Activated CD8-positive, alpha-beta memory T cell treated with anti-CD3 and anti-CD28 coated beads, Interleukin-2, amount 10 ng/mL, durations not matched to agents 7 days and 5 days (primary cell): Measurements from ENCODE around the gene ZNF773. TPM values are rescaled to one million over a fixed set of nuclear protein-coding genes. Genes with fewer than 3 reads are reported as not detected.
"Not testable (repeated sequence)": the region's sequence is repeated elsewhere in the genome, so short reads cannot be mapped to it uniquely, and the experiment has no call there.

Experiments
- ATAC-seq: fragments of 150-1000 bp; cut with Tn5 transposase; one replicate; pipeline ENCODE4 v1.10.0; 2021; ENCODE audit warnings: moderate library complexity
- CTCF ChIA-PET: fragments of 350-600 bp; sonication (Branson Sonifier 250); formaldehyde crosslinking; loops from one replicate; lab custom pipeline; 2021; ENCODE audit warnings: antibody characterized with exemption; lab: Charles Lee
- DNase-seq: peaks from one replicate; pipeline ENCODE4 v3.0.0-alpha.2; 2020
- H3K27ac Mint-ChIP-seq: one replicate; pipeline ENCODE4 v1.8.0; 2021; ENCODE audit warnings: mild to moderate bottlenecking, mixed read lengths
- H3K27me3 Mint-ChIP-seq: one replicate; pipeline ENCODE4 v1.8.0; 2021; ENCODE audit warnings: mixed read lengths
- H3K36me3 Mint-ChIP-seq: one replicate; pipeline ENCODE4 v1.8.0; 2021; ENCODE audit warnings: mild to moderate bottlenecking, mixed read lengths
- H3K4me1 Mint-ChIP-seq: one replicate; pipeline ENCODE4 v1.8.0; 2021; ENCODE audit warnings: mixed read lengths
- H3K4me3 Mint-ChIP-seq: one replicate; pipeline ENCODE4 v1.8.0; 2021; ENCODE audit warnings: mild to moderate bottlenecking, moderate library complexity, mixed read lengths
- H3K9me3 Mint-ChIP-seq: one replicate; pipeline ENCODE4 v1.8.0; 2022; ENCODE audit warnings: low read depth, mixed read lengths
- total RNA-seq, 2 experiments: library from RNA; stranded (reverse); gene quantifications; one replicate each; pipeline ENCODE4 v1.2.3, GENCODE V29; 2021

The ZNF773 gene
- total RNA-seq, 2 experiments from 2014 or later, result 8.5 to 9.7 TPM

GRCh38 chr19:57512845-57513244, 13.1 kb downstream of the ZNF773 start:
- Mint-ChIP-seq H3K4me3 (no peak overlapping the region), H3K27me3 (no peaks in the 10 kb centered on the region), H3K4me1 (no peaks in the 10 kb centered on the region), H3K36me3 (peaks cover 66% of the 10 kb centered on the region), H3K9me3 (peaks cover 55% of the 10 kb centered on the region), H3K27ac (no peak overlapping the region)
- CTCF ChIA-PET, result no interaction called here
- ATAC-seq, result no peak
- DNase-seq, result no peak

DNA sequence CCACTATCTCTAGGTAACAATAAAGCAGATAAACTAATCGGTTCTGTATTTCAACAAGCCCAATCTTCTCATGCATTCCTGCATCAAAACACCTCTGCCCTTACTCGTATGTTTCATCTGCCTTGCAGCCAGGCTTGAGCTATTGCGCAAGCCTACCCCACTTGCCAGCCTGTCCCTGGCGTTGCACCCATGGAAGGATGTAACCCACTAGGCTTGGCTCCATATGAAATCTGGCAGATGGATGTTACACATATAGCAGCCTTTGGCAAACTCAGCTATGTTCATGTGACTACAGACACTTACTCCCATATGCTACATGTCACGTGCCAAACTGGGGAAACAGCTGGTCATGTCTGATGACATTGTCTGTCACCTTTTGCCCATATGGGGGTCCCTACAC, 15.5 kb downstream of the ZNF773 start:
- DNase-seq (no peak), ATAC-seq (no peak)
- no peak overlapping the region for H3K4me3 Mint-ChIP-seq
- no peaks in the 10 kb centered on the region for H3K4me1 Mint-ChIP-seq
- peaks cover 56% of the 10 kb centered on the region for H3K36me3 Mint-ChIP-seq
- peaks cover 45% of the 10 kb centered on the region for H3K9me3 Mint-ChIP-seq
- CTCF ChIA-PET, result no interaction called here
- H3K27ac Mint-ChIP-seq, result no peak overlapping the region
- no peaks in the 10 kb centered on the region for H3K27me3 Mint-ChIP-seq

GRCh38 chr19:57518021-57518420, 18.3 kb downstream of the ZNF773 start:
- ATAC-seq, DNase-seq, H3K27ac Mint-ChIP-seq, H3K27me3 Mint-ChIP-seq, H3K4me1 Mint-ChIP-seq, CTCF ChIA-PET, H3K4me3 Mint-ChIP-seq: not testable (repeated sequence)
- peaks cover 43% of the 10 kb centered on the region for H3K36me3 Mint-ChIP-seq
- peaks cover 37% of the 10 kb centered on the region for H3K9me3 Mint-ChIP-seq

- peak within 1 kb of the TSS; percentile 88 for H3K27ac Mint-ChIP-seq
- DNase-seq, result peak; percentile 95
- peaks cover 42% of the 10 kb centered on the region for H3K36me3 Mint-ChIP-seq
- CTCF ChIA-PET, result no interaction called here
- peaks cover 26% of the 10 kb centered on the region for H3K9me3 Mint-ChIP-seq
- no peaks in the 10 kb centered on the region for H3K27me3 Mint-ChIP-seq
- H3K4me3 Mint-ChIP-seq, result peak within 1 kb of the TSS; percentile 94
- ATAC-seq, result peak; percentile 99
- peaks cover 17% of the 10 kb centered on the region for H3K4me1 Mint-ChIP-seq
Observed at GRCh38 chr19:57527136-57527881, 27.6 kb downstream of the ZNF773 start, which contains the start of gene ZNF549. Gene ZNF549, plus strand, starts transcription at chr19:57527356. Its CDS starts 218 bp downstream, at chr19:57527574.

- DNase-seq (no peak), ATAC-seq (no peak)
- H3K36me3 Mint-ChIP-seq, result peaks cover 92% of the 10 kb centered on the region
- H3K9me3 Mint-ChIP-seq, result peaks cover 58% of the 10 kb centered on the region
- no peaks in the 10 kb centered on the region for H3K4me1 Mint-ChIP-seq
- no peak overlapping the region for H3K4me3 Mint-ChIP-seq
- no peak overlapping the region for H3K27ac Mint-ChIP-seq
- H3K27me3 Mint-ChIP-seq, result no peaks in the 10 kb centered on the region
- CTCF ChIA-PET, result no interaction called here
Observed at GRCh38 chr19:57537953-57538547, 38.3 kb downstream of the ZNF773 start.

DNA sequence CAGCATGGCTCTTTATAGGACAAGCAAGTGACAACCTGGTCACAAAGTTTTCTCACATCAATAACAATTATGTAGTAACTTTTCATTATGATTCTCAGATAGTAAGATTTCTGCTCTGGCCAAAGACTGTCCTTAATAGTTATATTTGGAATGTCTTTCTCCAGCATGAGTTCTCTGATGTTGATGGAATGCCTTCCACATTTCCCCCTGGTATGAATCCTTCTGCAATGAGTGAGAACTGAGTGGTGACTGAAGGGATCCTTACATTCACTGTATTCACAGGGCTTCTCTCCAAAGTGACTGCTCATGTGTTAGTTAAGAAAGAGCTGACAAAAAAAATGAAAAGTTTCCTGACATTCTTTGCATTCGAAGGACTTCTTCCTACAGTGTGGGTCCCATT, 46.8 kb downstream of the ZNF773 start:
- Mint-ChIP-seq H3K36me3 (peaks cover 93% of the 10 kb centered on the region), H3K4me3 (no peak overlapping the region), H3K4me1 (no peaks in the 10 kb centered on the region), H3K27me3 (no peaks in the 10 kb centered on the region), H3K9me3 (peaks cover 57% of the 10 kb centered on the region), H3K27ac (no peak overlapping the region)
- CTCF ChIA-PET, result no interaction called here
- ATAC-seq (no peak), DNase-seq (no peak)

GRCh38 chr19:57552432-57552831, 52.7 kb downstream of the ZNF773 start:
- CTCF ChIA-PET, result no interaction called here
- H3K27me3 Mint-ChIP-seq, result no peaks in the 10 kb centered on the region

GRCh38 chr19:57557659-57558058, 57.9 kb downstream of the ZNF773 start:
- Mint-ChIP-seq H3K4me3 (no peak overlapping the region), H3K36me3 (peaks cover 69% of the 10 kb centered on the region), H3K27me3 (no peaks in the 10 kb centered on the region), H3K4me1 (peaks cover 25% of the 10 kb centered on the region), H3K27ac (no peak overlapping the region), H3K9me3 (peaks cover 26% of the 10 kb centered on the region)
- CTCF ChIA-PET, result no interaction called here
- ATAC-seq (no peak), DNase-seq (no peak)

More at GRCh38 chr19:57552432-57552831, 52.7 kb downstream of the ZNF773 start:
- Mint-ChIP-seq H3K4me1 (no peaks in the 10 kb centered on the region), H3K27ac (no peak overlapping the region), H3K9me3 (peaks cover 57% of the 10 kb centered on the region), H3K4me3 (no peak overlapping the region), H3K36me3 (peaks cover 96% of the 10 kb centered on the region)
- ATAC-seq, result no peak
- DNase-seq, result no peak

Other genes starting within 250 kb of the ZNF773 start
- gene ZNF460, start 219.5 kb upstream of the ZNF773 start, total RNA-seq, result 10 to 100 TPM; 55.2 to 67.2 TPM
- gene ZNF543, start 179.5 kb upstream of the ZNF773 start, total RNA-seq, result 1 to 10 TPM; 8.8 to 9.4 TPM
- gene ZNF304, start 148.7 kb upstream of the ZNF773 start, total RNA-seq, result 10 to 100 TPM in 1 of 2 experiments, 1 to 10 TPM in 1; 9.3 to 10.2 TPM
- gene TRAPPC2B, start 136.4 kb upstream of the ZNF773 start, total RNA-seq, result 10 to 100 TPM in 1 of 2 experiments, 1 to 10 TPM in 1; 9.8 to 11.2 TPM
- gene ZNF547, start 136.4 kb upstream of the ZNF773 start, total RNA-seq, result 1 to 10 TPM; 3.5 to 4.4 TPM
- gene ZNF548, start 110.1 kb upstream of the ZNF773 start, total RNA-seq, result 10 to 100 TPM; 23.8 to 28.8 TPM
- 10 to 100 TPM; 14.3 to 14.6 TPM for gene ZNF17, start 88.8 kb upstream of the ZNF773 start, total RNA-seq
- 10 to 100 TPM; 13.1 to 13.3 TPM for gene ZNF749, start 64.6 kb upstream of the ZNF773 start, total RNA-seq
- gene VN1R1, start 42.8 kb upstream of the ZNF773 start, total RNA-seq, result under 1 TPM; 0.15 to 0.28 TPM
- 1 to 10 TPM; 7.7 to 8.8 TPM for gene ZNF772, start 22.4 kb upstream of the ZNF773 start, total RNA-seq
- gene ZNF419, start 12.2 kb upstream of the ZNF773 start, total RNA-seq, result 10 to 100 TPM; 10.1 to 10.5 TPM
- 1 to 10 TPM; 6.6 to 6.7 TPM for gene ZNF549, start 27.4 kb downstream of the ZNF773 start, total RNA-seq
- 10 to 100 TPM; 13.7 to 14.2 TPM for gene ZNF550, start 59.9 kb downstream of the ZNF773 start, total RNA-seq
- gene ZNF416, start 79.0 kb downstream of the ZNF773 start, total RNA-seq, result 1 to 10 TPM; 5.3 to 5.7 TPM
- gene ZIK1, start 84.2 kb downstream of the ZNF773 start, total RNA-seq, result 10 to 100 TPM; 10.6 to 11.5 TPM
- 10 to 100 TPM; 10.6 to 12.4 TPM for gene ZNF530, start 99.9 kb downstream of the ZNF773 start, total RNA-seq
- 10 to 100 TPM; 17.8 to 19.0 TPM for gene ZNF134, start 114.3 kb downstream of the ZNF773 start, total RNA-seq
- 10 to 100 TPM; 14.2 to 15.1 TPM for gene ZNF211, start 133.2 kb downstream of the ZNF773 start, total RNA-seq
- gene ZSCAN4, start 169.0 kb downstream of the ZNF773 start, total RNA-seq, result not detected
- gene ZNF551, start 182.0 kb downstream of the ZNF773 start, total RNA-seq, result 10 to 100 TPM; 13.3 to 16.7 TPM
- gene ZNF154, start 209.3 kb downstream of the ZNF773 start, total RNA-seq, result 1 to 10 TPM; 4.0 to 5.6 TPM
- 10 to 100 TPM; 13.0 to 13.8 TPM for gene ZNF671, start 227.7 kb downstream of the ZNF773 start, total RNA-seq
- gene ZNF776, start 246.9 kb downstream of the ZNF773 start, total RNA-seq, result 10 to 100 TPM; 15.4 to 18.1 TPM